ENCODE data around the gene FARS2.
"Not testable (repeated sequence)": the region's sequence is repeated elsewhere in the genome, so short reads cannot be mapped to it uniquely, and the experiment has no call there.

FARS2 gene

GRCh38 chr6:5679691-5680090 is 418.4 kb downstream of the FARS2 start:
- DNase-seq (ENCODE audit: insufficient read length) = no peak
- TF ChIP-seq TAF1 (IDR thresholded peaks at IDR 0.05; ENCODE audit: borderline replicate concordance, low read depth, low read length) (no peak), POLR2A (IDR thresholded peaks at IDR 0.05; ENCODE audit: low read depth, low read length) (no peak), POLR2AphosphoS5 (IDR thresholded peaks at IDR 0.05; ENCODE audit: low read depth, low read length) (no peak)
- no peak for FAIRE-seq

- no peak for DNase-seq (ENCODE audit: insufficient read length)
- no peak for TF ChIP-seq TAF1 (IDR thresholded peaks at IDR 0.05; ENCODE audit: borderline replicate concordance, low read depth, low read length)
- no peak for TF ChIP-seq POLR2AphosphoS5 (IDR thresholded peaks at IDR 0.05; ENCODE audit: low read depth, low read length)
- no peak for TF ChIP-seq POLR2A (IDR thresholded peaks at IDR 0.05; ENCODE audit: low read depth, low read length)
- FAIRE-seq = no peak
These were observed 418.8 kb downstream of the FARS2 start for GRCh38 chr6:5680095-5680494.

- FAIRE-seq (no peak), DNase-seq (ENCODE audit: insufficient read length) (no peak)
- TF ChIP-seq TAF1 (IDR thresholded peaks at IDR 0.05; ENCODE audit: borderline replicate concordance, low read depth, low read length) = no peak
- no peak for TF ChIP-seq POLR2AphosphoS5 (IDR thresholded peaks at IDR 0.05; ENCODE audit: low read depth, low read length)
- TF ChIP-seq POLR2A (IDR thresholded peaks at IDR 0.05; ENCODE audit: low read depth, low read length) = no peak
These were observed 420.2 kb downstream of the FARS2 start for GRCh38 chr6:5681480-5681879.

- FAIRE-seq (no peak), DNase-seq (ENCODE audit: insufficient read length) (no peak)
- TF ChIP-seq POLR2AphosphoS5 (IDR thresholded peaks at IDR 0.05; ENCODE audit: low read depth, low read length) = no peak
- TF ChIP-seq TAF1 (IDR thresholded peaks at IDR 0.05; ENCODE audit: borderline replicate concordance, low read depth, low read length) = no peak
These were observed 421.2 kb downstream of the FARS2 start for GRCh38 chr6:5682530-5682929.

GRCh38 chr6:5683747-5684146 is 422.4 kb downstream of the FARS2 start:
- not testable (repeated sequence) for DNase-seq (ENCODE audit: insufficient read length); FAIRE-seq

GRCh38 chr6:5684320-5685053 is 423.2 kb downstream of the FARS2 start:
- FAIRE-seq (no peak), DNase-seq (ENCODE audit: insufficient read length) (no peak)
- no peak for TF ChIP-seq POLR2A (IDR thresholded peaks at IDR 0.05; ENCODE audit: low read depth, low read length)

- TF ChIP-seq POLR2AphosphoS5 (IDR thresholded peaks at IDR 0.05; ENCODE audit: low read depth, low read length) (no peak), TAF1 (IDR thresholded peaks at IDR 0.05; ENCODE audit: borderline replicate concordance, low read depth, low read length) (no peak), POLR2A (IDR thresholded peaks at IDR 0.05; ENCODE audit: low read depth, low read length) (no peak)
- FAIRE-seq = no peak
- DNase-seq (ENCODE audit: insufficient read length) = no peak
These were observed 432.2 kb downstream of the FARS2 start for GRCh38 chr6:5693225-5694145.

GRCh38 chr6:5695260-5696245 is 434.2 kb downstream of the FARS2 start:
- no peak for DNase-seq (ENCODE audit: insufficient read length)
- TF ChIP-seq TAF1 (IDR thresholded peaks at IDR 0.05; ENCODE audit: borderline replicate concordance, low read depth, low read length) = no peak
- TF ChIP-seq POLR2AphosphoS5 (IDR thresholded peaks at IDR 0.05; ENCODE audit: low read depth, low read length) = no peak
- no peak for TF ChIP-seq POLR2A (IDR thresholded peaks at IDR 0.05; ENCODE audit: low read depth, low read length)
- peak; percentile 36 for FAIRE-seq

GRCh38 chr6:5697508-5697907 is 436.2 kb downstream of the FARS2 start:
- TF ChIP-seq POLR2AphosphoS5 (IDR thresholded peaks at IDR 0.05; ENCODE audit: low read depth, low read length) (no peak), POLR2A (IDR thresholded peaks at IDR 0.05; ENCODE audit: low read depth, low read length) (no peak), TAF1 (IDR thresholded peaks at IDR 0.05; ENCODE audit: borderline replicate concordance, low read depth, low read length) (no peak)
- FAIRE-seq = no peak
- no peak for DNase-seq (ENCODE audit: insufficient read length)

- no peak for FAIRE-seq
- TF ChIP-seq TAF1 (IDR thresholded peaks at IDR 0.05; ENCODE audit: borderline replicate concordance, low read depth, low read length) (no peak), POLR2AphosphoS5 (IDR thresholded peaks at IDR 0.05; ENCODE audit: low read depth, low read length) (no peak), POLR2A (IDR thresholded peaks at IDR 0.05; ENCODE audit: low read depth, low read length) (no peak)
- no peak for DNase-seq (ENCODE audit: insufficient read length)
These were observed 437.0 kb downstream of the FARS2 start for GRCh38 chr6:5698318-5698717.

- FAIRE-seq; DNase-seq (ENCODE audit: insufficient read length): not testable (repeated sequence)
These were observed 437.8 kb downstream of the FARS2 start for GRCh38 chr6:5699064-5699463.
